Neuronal stem cell (in vitro differentiated cells): ENCODE measurements around the gene ARHGAP29.
A peak's percentile ranks its signal among the peaks of the same experiment; 100 is the strongest.
"Not testable (repeated sequence)": the region's sequence is repeated elsewhere in the genome, so short reads cannot be mapped to it uniquely, and the experiment has no call there.

Source experiments
- DNase-seq: peaks from one replicate; pipeline ENCODE4 v3.0.0-alpha.2; 2013; ENCODE audit warnings: low spot score
- H2AFZ ChIP-seq: one replicate; pipeline ENCODE4 v1.6.1; 2013; ENCODE audit warnings: mild to moderate bottlenecking, low read length, inconsistent platforms
- H2AK5ac ChIP-seq: 2 replicates; pipeline ENCODE4 v1.6.1; 2013; ENCODE audit warnings: low read depth, mild to moderate bottlenecking, inconsistent platforms, low read length, moderate library complexity, mixed read lengths
- H2BK120ac ChIP-seq: 2 replicates; pipeline ENCODE4 v1.6.1; 2013; ENCODE audit warnings: low read depth, mild to moderate bottlenecking, inconsistent platforms, low read length, moderate library complexity, mixed read lengths
- H2BK12ac ChIP-seq: one replicate; pipeline ENCODE4 v1.6.1; 2013; ENCODE audit warnings: low read length, inconsistent platforms
- H2BK15ac ChIP-seq: 2 replicates; pipeline ENCODE4 v1.6.1; 2013; ENCODE audit warnings: mild to moderate bottlenecking, low read length, inconsistent platforms, mixed read lengths
- H2BK5ac ChIP-seq: one replicate; pipeline ENCODE4 v1.6.1; 2013; ENCODE audit warnings: inconsistent platforms, mild to moderate bottlenecking, low read length, moderate library complexity
- H3K14ac ChIP-seq: one replicate; pipeline ENCODE4 v1.6.1; 2013; ENCODE audit warnings: low read length, inconsistent platforms
- H3K18ac ChIP-seq: 2 replicates; pipeline ENCODE4 v1.6.1; 2013; ENCODE audit warnings: low read length, inconsistent platforms
- H3K23ac ChIP-seq: 2 replicates; pipeline ENCODE4 v1.6.1; 2013; ENCODE audit warnings: low read depth, mild to moderate bottlenecking, mixed read lengths, low read length, inconsistent platforms; ENCODE audit not compliant: poor library complexity
- H3K27ac ChIP-seq: replicated peaks from 3 replicates; pipeline ENCODE4 v1.5.1; 2013; ENCODE audit warnings: low read length, inconsistent platforms
- H3K27me3 ChIP-seq, 3 experiments: 2 replicates each; pipeline ENCODE4 v1.6.1; 2013; ENCODE audit warnings: low read length in 3 of 3, mild to moderate bottlenecking in 2 of 3, inconsistent platforms in 1 of 3, low read depth in 1 of 3, mixed read lengths in 1 of 3, moderate library complexity in 1 of 3; ENCODE audit not compliant: control insufficient read depth in 3 of 3, insufficient read depth in 3 of 3
- H3K36me3 ChIP-seq, 2 donors: replicated peaks in 1 of 2; 2 replicates each; pipeline ENCODE4 v1.6.1; 2013; ENCODE audit warnings: low read length in 2 of 2; ENCODE audit not compliant: control insufficient read depth in 2 of 2, insufficient read depth in 2 of 2
- H3K4ac ChIP-seq: 2 replicates; pipeline ENCODE4 v1.6.1; 2013; ENCODE audit warnings: inconsistent platforms, mild to moderate bottlenecking, low read length, moderate library complexity
- H3K4me1 ChIP-seq, 2 donors: 1 replicate in 1 of 2; 2 replicates in 1 of 2; pipeline ENCODE4 v1.6.1; 2013; ENCODE audit warnings: low read length in 2 of 2, low read depth in 1 of 2; ENCODE audit not compliant: control insufficient read depth in 2 of 2, insufficient read depth in 1 of 2
- H3K4me2 ChIP-seq: one replicate; pipeline ENCODE4 v1.6.1; 2013; ENCODE audit warnings: mild to moderate bottlenecking, low read length, inconsistent platforms; ENCODE audit not compliant: insufficient read depth, poor library complexity, severe bottlenecking
- H3K4me3 ChIP-seq, 2 donors: 2 replicates each; pipeline ENCODE4 v1.5.1; 2013; ENCODE audit warnings: low read length in 2 of 2, mild to moderate bottlenecking in 2 of 2, inconsistent platforms in 1 of 2, moderate library complexity in 1 of 2
- H3K79me1 ChIP-seq: one replicate; pipeline ENCODE4 v1.6.1; 2013; ENCODE audit warnings: low read depth, mild to moderate bottlenecking, inconsistent platforms, low read length, moderate library complexity
- H3K9ac ChIP-seq: one replicate; pipeline ENCODE4 v1.6.1; 2013; ENCODE audit warnings: mild to moderate bottlenecking, low read depth, low read length, inconsistent platforms; ENCODE audit not compliant: poor library complexity
- H3K9me3 ChIP-seq, 2 donors: replicated peaks in 1 of 2; 2 replicates each; pipeline versions ENCODE3 to v1.6.1; 2013; ENCODE audit warnings: low read length in 2 of 2, mild to moderate bottlenecking in 2 of 2, inconsistent platforms in 1 of 2, low read depth in 1 of 2, mixed read lengths in 1 of 2, moderate library complexity in 1 of 2; ENCODE audit not compliant: control insufficient read depth in 2 of 2, insufficient read depth in 1 of 2
- H4K8ac ChIP-seq: one replicate; pipeline ENCODE4 v1.6.1; 2013; ENCODE audit warnings: low read depth, mild to moderate bottlenecking, inconsistent platforms, low read length, moderate library complexity
- H4K91ac ChIP-seq: one replicate; pipeline ENCODE4 v1.6.1; 2013; ENCODE audit warnings: low read length, low read depth, mild to moderate bottlenecking, inconsistent platforms; ENCODE audit not compliant: poor library complexity
- WGBS, 2 donors: extraction: QIAGEN DNeasy Blood & Tissue Kit; methylation state at CpG; one replicate each; pipeline ENCODE4 v1.1.7; 2013; ENCODE audit warnings: missing lambda C conversion rate in 2 of 2, mixed read lengths in 1 of 2; ENCODE audit not compliant: insufficient read length in 2 of 2, insufficient replicate concordance in 1 of 2; ENCODE audit errors: extremely low coverage in 2 of 2; 5-methylcytosine and 5-hydroxymethylcytosine counted together

Gene ARHGAP29

GRCh38 chr1:94165843-94166242, 71.5 kb downstream of the ARHGAP29 start:
- Histone ChIP-seq H3K36me3 (no peaks in the 10 kb centered on the region), H3K14ac (no peak overlapping the region), H3K9ac (no peak overlapping the region), H2AFZ (no peak overlapping the region), H3K27me3 (no peaks in the 10 kb centered on the region), H3K18ac (no peak overlapping the region), H3K9me3 (no peaks in the 10 kb centered on the region), H3K4me2 (no peak overlapping the region), H3K23ac (no peak overlapping the region), H3K79me1 (no peaks in the 10 kb centered on the region), H2BK15ac (no peak overlapping the region), H3K27ac (no peak overlapping the region), H2BK120ac (no peak overlapping the region), H4K8ac (no peak overlapping the region), H4K91ac (no peak overlapping the region), H3K4me1 (peaks cover 0 to 2% of the 10 kb centered on the region in 2 donors), H2AK5ac (no peak overlapping the region), H2BK12ac (no peak overlapping the region), H3K4ac (no peak overlapping the region), H2BK5ac (no peak overlapping the region), H3K4me3 (no peak overlapping the region)
- whole genome bisulfite sequencing, 2 donors = no CpG with 5 or more reads among the region's 5 CpGs
- DNase-seq = no peak

DNA sequence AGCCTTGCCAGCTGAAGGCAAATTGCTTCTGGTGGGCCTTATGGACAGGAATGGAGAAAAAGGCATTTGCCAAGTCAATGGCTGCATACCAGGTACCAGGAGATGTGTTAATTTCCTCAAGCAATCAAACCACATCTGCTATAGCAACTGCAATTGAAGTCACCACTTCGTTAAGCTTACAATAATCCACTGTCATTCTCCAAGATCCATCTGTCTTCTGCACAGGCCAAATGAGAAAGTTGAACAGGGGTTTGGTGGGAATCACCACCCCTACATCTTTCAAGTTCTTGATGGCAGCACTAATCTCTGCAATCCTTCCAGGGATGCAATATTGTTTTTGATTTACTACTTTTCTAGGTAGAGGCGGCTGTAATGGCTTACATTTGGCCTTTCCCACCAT, 72.5 kb downstream of the ARHGAP29 start:
- DNase-seq, H2BK120ac ChIP-seq, H3K23ac ChIP-seq, H3K27ac ChIP-seq, H2BK5ac ChIP-seq, H4K8ac ChIP-seq, H3K79me1 ChIP-seq, H3K4me1 ChIP-seq, H3K36me3 ChIP-seq, H3K18ac ChIP-seq, H2BK15ac ChIP-seq, H3K9ac ChIP-seq, H3K14ac ChIP-seq, H3K4me3 ChIP-seq, H3K27me3 ChIP-seq, H3K4ac ChIP-seq, H3K9me3 ChIP-seq, H3K4me2 ChIP-seq, H2BK12ac ChIP-seq, H4K91ac ChIP-seq, H2AK5ac ChIP-seq, H2AFZ ChIP-seq: not testable (repeated sequence)
- no CpG with 5 or more reads among the region's 2 CpGs for WGBS, 2 donors

- H4K91ac ChIP-seq, H2AFZ ChIP-seq: not testable (repeated sequence)
- WGBS, 2 donors = no CpG with 5 or more reads among the region's 1 CpG
These were observed 73.3 kb downstream of the ARHGAP29 start for GRCh38 chr1:94164121-94164520.

DNA sequence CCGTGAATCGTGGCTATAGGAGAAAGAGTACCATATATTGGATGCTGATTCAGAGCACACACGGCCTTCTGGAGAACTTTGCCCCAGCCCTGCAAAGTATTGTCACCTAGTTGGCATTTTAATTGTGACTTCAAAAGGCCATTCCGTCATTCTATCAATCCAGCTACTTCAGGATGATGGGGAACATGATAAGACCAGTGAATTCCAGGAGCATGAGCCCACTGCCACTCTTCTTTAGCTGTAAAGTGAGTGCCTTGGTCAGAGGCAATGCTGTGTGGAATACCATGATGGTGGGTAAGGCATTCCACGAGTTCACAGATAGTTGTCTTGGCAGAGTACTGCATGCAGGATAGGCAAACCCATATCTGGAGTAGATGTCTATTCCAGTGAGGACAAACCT, 74.1 kb downstream of the ARHGAP29 start:
- not testable (repeated sequence) for H2BK5ac ChIP-seq, H3K4me1 ChIP-seq, H3K27me3 ChIP-seq, H3K9me3 ChIP-seq, H3K4me3 ChIP-seq, H2BK12ac ChIP-seq, H2AK5ac ChIP-seq, H2BK15ac ChIP-seq, H3K36me3 ChIP-seq, H3K4me2 ChIP-seq, H2AFZ ChIP-seq, H3K18ac ChIP-seq, DNase-seq, H3K27ac ChIP-seq, H3K79me1 ChIP-seq, H3K14ac ChIP-seq, H2BK120ac ChIP-seq, H3K4ac ChIP-seq, H3K9ac ChIP-seq, H4K8ac ChIP-seq, H4K91ac ChIP-seq, H3K23ac ChIP-seq
- no CpG with 5 or more reads among the region's 5 CpGs for WGBS, 2 donors

More at GRCh38 chr1:94164121-94164520, 73.3 kb downstream of the ARHGAP29 start:
- not testable (repeated sequence) for H3K79me1 ChIP-seq, H3K9ac ChIP-seq, H3K9me3 ChIP-seq, H2AK5ac ChIP-seq, H3K23ac ChIP-seq, H3K18ac ChIP-seq, H3K36me3 ChIP-seq, DNase-seq, H3K4me2 ChIP-seq, H2BK12ac ChIP-seq, H3K4ac ChIP-seq, H2BK5ac ChIP-seq, H2BK15ac ChIP-seq, H4K8ac ChIP-seq, H3K27me3 ChIP-seq, H3K4me3 ChIP-seq, H2BK120ac ChIP-seq, H3K27ac ChIP-seq, H3K4me1 ChIP-seq
- H3K14ac ChIP-seq = peak overlapping the region; percentile 17
